HEK293 (cell line): ENCODE results near the gene GNA12.
"Not testable (repeated sequence)": the region's sequence is repeated elsewhere in the genome, so short reads cannot be mapped to it uniquely, and the experiment has no call there.

Experiments used
- KLF16 ChIP-seq: fragments of 450-650 bp; formaldehyde crosslinking; IDR thresholded peaks from 2 replicates; pipeline ENCODE4 v1.5.1; 2017; ENCODE audit warnings: missing biosample characterization, missing genetic modification characterization
- ZNF426 ChIP-seq: fragments of 450-650 bp; formaldehyde crosslinking; IDR thresholded peaks from 2 replicates; pipeline ENCODE4 v1.5.1; 2017; ENCODE audit warnings: missing biosample characterization, missing genetic modification characterization, mild to moderate bottlenecking, inconsistent platforms, moderate library complexity
- TF ChIP-seq, protein P1 (sequence below): fragments of 450-650 bp; formaldehyde crosslinking; IDR thresholded peaks from 2 replicates; pipeline ENCODE4 v1.5.1; 2016; ENCODE audit warnings: missing biosample characterization, missing genetic modification characterization

DNA sequence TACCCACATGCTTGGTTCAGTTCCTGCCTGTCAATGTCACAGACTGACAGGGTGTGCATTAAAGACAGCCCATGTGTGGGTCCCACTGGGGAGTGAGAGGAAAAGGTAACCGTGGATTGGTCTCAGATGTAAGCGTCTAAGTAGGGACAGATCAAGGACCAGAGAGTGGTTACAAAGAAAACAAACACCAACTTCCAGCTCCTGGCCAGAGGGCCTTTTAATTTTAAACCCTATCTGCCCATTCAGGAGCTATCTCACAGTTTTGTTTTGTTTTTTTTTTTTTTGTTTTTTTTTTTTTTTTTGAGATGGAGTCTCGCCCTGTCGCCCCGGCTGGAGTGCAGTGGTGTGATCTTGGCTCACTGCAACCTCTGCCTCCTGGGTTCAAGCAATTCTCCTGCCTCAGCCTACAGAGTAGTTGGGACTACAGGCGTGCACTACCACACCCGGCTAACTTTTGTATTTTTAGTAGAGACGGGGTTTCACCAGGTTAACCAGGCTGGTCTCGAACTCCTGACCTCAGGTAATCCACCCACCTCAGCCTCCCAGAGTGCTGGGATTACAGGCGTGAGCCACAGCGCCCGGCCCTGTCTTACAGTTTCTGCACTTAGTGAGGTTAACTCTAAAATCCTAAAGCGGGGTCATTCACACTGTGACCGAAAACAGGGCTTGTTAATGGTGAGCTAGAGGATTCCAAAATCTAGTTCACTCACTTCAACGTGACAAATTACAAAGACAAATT lies 106.9 kb downstream of the GNA12 start:
- TF ChIP-seq, protein P1, sequence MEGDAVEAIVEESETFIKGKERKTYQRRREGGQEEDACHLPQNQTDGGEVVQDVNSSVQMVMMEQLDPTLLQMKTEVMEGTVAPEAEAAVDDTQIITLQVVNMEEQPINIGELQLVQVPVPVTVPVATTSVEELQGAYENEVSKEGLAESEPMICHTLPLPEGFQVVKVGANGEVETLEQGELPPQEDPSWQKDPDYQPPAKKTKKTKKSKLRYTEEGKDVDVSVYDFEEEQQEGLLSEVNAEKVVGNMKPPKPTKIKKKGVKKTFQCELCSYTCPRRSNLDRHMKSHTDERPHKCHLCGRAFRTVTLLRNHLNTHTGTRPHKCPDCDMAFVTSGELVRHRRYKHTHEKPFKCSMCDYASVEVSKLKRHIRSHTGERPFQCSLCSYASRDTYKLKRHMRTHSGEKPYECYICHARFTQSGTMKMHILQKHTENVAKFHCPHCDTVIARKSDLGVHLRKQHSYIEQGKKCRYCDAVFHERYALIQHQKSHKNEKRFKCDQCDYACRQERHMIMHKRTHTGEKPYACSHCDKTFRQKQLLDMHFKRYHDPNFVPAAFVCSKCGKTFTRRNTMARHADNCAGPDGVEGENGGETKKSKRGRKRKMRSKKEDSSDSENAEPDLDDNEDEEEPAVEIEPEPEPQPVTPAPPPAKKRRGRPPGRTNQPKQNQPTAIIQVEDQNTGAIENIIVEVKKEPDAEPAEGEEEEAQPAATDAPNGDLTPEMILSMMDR, result not testable (repeated sequence)
- TF ChIP-seq KLF16 (tag by site-specific recombination); ZNF426: not testable (repeated sequence)
